B cell (primary cell): Measurements from ENCODE around the gene IFI35.

Experiments used
- CTCF ChIP-seq: fragments of 200-600 bp; IDR thresholded peaks from one replicate; pipeline ENCODE4 v1.8.0; 2022; ENCODE audit warnings: antibody characterized with exemption, mild to moderate bottlenecking
- EZH2 ChIP-seq: IDR thresholded peaks from 2 replicates; pipeline ENCODE4 v1.6.1; 2012; ENCODE audit warnings: borderline replicate concordance, low read depth, mild to moderate bottlenecking, moderate library complexity, low read length; ENCODE audit not compliant: insufficient read depth, poor library complexity, severe bottlenecking

GRCh38 chr17:42989726-42990652 is 16.6 kb upstream of the IFI35 start:
- TF ChIP-seq CTCF (no peak), EZH2 (no peak)
